Measurements from ENCODE around the gene HOXA11. TPM values are rescaled to one million over a fixed set of nuclear protein-coding genes. Genes with fewer than 3 reads are reported as not detected.

The HOXA11 gene
- total and polyA plus RNA-seq, 3 donors from 2014 or later = 0.25 to 0.96 TPM; not detected in 1

DNA sequence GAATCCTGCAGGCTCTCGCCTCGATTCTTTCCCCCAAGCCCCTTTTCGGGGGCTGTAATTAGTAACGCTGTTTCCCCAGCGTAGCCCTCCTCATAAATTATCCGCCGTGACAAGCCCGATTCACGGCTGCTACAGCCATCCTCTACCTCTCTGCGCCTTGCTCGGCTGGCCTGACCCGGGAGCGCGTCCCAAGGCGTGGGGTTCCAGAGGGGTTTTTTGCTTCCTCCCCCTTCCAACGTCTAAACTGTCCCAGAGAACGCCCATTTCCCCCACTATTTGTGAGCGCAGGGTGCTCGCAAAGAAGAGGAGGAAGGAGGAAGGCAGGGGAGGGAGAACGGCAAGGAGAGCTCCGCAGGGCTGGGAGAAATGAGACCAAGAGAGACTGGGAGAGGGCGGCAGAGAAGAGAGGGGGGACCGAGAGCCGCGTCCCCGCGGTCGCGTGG lies 42.4 kb downstream of the HOXA11 start:
- H3K4me3 ChIP-seq = peak overlapping the region; percentile 25 to 46
- WGBS, 2 donors = 12 to 18% methylated on average over 28 to 29 of the region's 29 CpGs
- no peaks in the 10 kb centered on the region for H3K9me3 ChIP-seq
- DNase-seq = peak; percentile 12
- H3K4me1 ChIP-seq = peaks cover 4% of the 10 kb centered on the region
- no peaks in the 10 kb centered on the region for H3K36me3 ChIP-seq (ENCODE audit: low read depth, missing control alignments)
- H3K27me3 ChIP-seq = no peaks in the 10 kb centered on the region
- intact Hi-C loops (cut with DNase I; ENCODE audit: low total_unique reads) = no loop called here
- TF ChIP-seq POLR2A (IDR thresholded peaks at IDR 0.05) = no peak
- TF ChIP-seq, protein P1, sequence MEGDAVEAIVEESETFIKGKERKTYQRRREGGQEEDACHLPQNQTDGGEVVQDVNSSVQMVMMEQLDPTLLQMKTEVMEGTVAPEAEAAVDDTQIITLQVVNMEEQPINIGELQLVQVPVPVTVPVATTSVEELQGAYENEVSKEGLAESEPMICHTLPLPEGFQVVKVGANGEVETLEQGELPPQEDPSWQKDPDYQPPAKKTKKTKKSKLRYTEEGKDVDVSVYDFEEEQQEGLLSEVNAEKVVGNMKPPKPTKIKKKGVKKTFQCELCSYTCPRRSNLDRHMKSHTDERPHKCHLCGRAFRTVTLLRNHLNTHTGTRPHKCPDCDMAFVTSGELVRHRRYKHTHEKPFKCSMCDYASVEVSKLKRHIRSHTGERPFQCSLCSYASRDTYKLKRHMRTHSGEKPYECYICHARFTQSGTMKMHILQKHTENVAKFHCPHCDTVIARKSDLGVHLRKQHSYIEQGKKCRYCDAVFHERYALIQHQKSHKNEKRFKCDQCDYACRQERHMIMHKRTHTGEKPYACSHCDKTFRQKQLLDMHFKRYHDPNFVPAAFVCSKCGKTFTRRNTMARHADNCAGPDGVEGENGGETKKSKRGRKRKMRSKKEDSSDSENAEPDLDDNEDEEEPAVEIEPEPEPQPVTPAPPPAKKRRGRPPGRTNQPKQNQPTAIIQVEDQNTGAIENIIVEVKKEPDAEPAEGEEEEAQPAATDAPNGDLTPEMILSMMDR (IDR thresholded peaks at IDR 0.05) = no peak
- no peak overlapping the region for H3K27ac ChIP-seq

DNA sequence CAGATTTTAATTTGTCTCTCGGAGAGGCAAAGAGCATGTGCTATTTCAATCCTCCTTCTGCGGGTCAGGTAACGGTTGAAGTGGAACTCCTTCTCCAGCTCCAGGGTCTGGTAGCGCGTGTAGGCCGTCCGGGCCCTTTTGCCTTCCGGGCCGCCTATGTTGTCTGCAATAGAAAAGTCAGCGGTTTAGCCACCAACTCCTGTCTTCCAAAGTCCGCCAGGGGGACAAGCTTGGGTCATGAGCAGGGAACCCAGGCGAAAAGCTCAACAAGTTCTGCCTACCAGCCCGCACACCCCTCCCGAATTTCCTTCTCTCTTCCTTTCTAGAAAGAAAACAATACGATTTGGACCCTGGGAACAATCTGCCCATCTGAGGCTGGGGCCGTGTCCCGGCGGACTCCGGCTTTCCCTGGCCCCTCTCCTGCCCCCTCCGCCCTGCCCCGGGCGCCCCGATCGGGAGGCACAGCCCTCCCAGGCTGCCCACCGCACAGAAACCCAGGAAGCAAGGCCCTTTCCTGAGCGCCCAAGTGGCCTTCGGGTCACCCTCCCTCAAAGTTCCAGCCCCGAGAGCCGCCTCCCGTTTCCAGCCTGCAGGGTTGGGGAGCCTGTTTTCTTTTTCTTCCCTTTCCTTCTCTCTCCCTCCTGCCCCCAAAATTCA lies 43.0 kb downstream of the HOXA11 start:
- intact Hi-C loops (cut with DNase I; ENCODE audit: low total_unique reads) = no loop called here
- peak overlapping the region in 1 of 2 donors; percentile 46 for H3K4me3 ChIP-seq
- TF ChIP-seq POLR2A (IDR thresholded peaks at IDR 0.05) = no peak
- TF ChIP-seq, protein P1 (IDR thresholded peaks at IDR 0.05) = no peak
- no peaks in the 10 kb centered on the region for H3K27me3 ChIP-seq
- no peak overlapping the region for H3K27ac ChIP-seq
- H3K4me1 ChIP-seq = peaks cover 4% of the 10 kb centered on the region
- peak; percentile 13 for DNase-seq
- whole genome bisulfite sequencing, 2 donors = 28 to 34% methylated on average over 28 to 30 of the region's 30 CpGs
- no peaks in the 10 kb centered on the region for H3K9me3 ChIP-seq
- no peaks in the 10 kb centered on the region for H3K36me3 ChIP-seq (ENCODE audit: low read depth, missing control alignments)

DNA sequence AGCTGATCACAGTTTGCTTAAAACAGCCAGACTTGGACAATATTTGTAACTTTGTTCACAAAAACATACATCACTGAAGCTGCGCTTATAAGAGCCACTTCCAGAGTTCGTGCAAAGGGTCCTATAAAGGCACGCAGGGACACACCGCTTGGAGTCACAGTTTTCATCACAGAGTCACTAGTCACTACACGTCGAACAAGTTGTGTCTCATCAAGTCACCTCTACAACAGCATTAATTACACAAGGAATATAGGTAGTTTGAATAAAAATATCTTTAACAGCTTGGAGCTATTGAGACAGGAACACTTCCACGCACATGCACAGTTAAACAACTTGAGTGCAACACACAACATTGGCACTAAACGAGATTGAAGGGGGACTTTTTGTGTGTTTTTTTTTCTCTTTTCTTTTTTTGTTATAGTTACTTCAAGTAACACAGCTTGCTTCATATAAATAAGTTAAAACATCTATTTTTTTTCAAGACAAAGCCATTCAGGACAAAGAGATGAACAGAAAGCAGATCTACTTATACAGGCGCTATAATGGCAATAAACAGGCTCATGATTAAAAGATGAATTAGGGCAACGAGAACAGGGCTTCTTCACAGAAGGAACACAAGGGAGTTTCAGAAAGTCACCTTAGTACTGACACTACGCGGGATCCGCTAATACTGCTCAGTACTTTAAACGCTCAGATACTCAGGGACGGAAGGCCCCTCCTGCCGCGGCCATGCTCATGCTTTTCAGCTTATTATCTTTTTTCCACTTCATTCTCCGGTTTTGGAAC lies 43.7 kb downstream of the HOXA11 start:
- Histone ChIP-seq H3K4me3 (no peak overlapping the region), H3K9me3 (no peaks in the 10 kb centered on the region), H3K27me3 (no peaks in the 10 kb centered on the region), H3K36me3 (ENCODE audit: low read depth, missing control alignments) (no peaks in the 10 kb centered on the region), H3K27ac (no peak overlapping the region), H3K4me1 (peaks cover 4% of the 10 kb centered on the region)
- peak; percentile 2 for DNase-seq
- intact Hi-C loops (cut with DNase I; ENCODE audit: low total_unique reads) = no loop called here
- WGBS, 2 donors = 71 to 77% methylated on average over 18 of the region's 18 CpGs
- no peak for TF ChIP-seq POLR2A (IDR thresholded peaks at IDR 0.05)
- TF ChIP-seq, protein P1 (IDR thresholded peaks at IDR 0.05) = no peak

DNA sequence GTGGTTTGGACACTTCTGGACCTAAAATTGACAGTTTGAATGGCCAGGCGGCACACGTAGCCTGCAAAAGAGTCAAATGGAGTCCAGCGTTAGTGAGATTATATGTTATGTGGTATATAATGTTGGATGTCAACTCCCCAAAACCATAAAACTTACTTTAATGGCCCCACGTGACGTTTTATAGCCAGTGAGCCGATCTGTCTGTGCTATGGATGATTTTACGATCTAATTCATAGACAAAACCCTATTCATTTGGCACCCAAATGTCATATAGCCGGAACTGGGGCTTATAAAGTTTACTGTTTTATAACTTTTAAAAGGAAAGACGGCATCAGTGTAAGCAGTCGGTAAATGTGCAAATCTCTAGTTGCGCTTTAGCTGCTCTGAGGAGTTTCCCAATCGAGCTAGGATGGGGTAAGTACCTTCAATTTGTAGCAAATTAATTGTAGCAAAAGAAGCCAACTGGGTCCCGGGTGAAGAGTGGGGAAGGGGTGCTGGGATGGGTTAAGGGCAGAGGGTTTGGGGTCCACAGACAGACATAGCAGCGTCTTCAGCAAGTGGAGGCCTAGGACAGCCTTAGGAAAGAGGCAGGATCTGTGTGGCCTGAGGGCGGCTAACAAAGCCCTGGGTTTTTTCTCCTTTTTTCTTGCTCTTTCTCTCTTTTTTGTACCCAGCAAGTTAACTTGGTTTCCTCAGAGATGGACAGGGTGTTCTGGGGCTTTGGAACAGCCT lies 44.7 kb downstream of the HOXA11 start:
- 56 to 58% methylated on average over 15 of the region's 15 CpGs for WGBS, 2 donors
- DNase-seq = peak; percentile 2
- Histone ChIP-seq H3K4me1 (peaks cover 4% of the 10 kb centered on the region), H3K27ac (no peak overlapping the region), H3K27me3 (no peaks in the 10 kb centered on the region), H3K36me3 (ENCODE audit: low read depth, missing control alignments) (no peaks in the 10 kb centered on the region), H3K9me3 (no peaks in the 10 kb centered on the region), H3K4me3 (peak overlapping the region in 1 of 2 donors; percentile 48)
- intact Hi-C loops (cut with DNase I; ENCODE audit: low total_unique reads) = no loop called here
- TF ChIP-seq, protein P1 (IDR thresholded peaks at IDR 0.05) = no peak
- TF ChIP-seq POLR2A (IDR thresholded peaks at IDR 0.05) = no peak
